Subcutaneous adipose tissue (tissue), 4 donors: ENCODE results near the gene TARDBP. TPM values are rescaled to one million over a fixed set of nuclear protein-coding genes. Genes with fewer than 3 reads are reported as not detected.

ENCODE experiments used
- CTCF ChIP-seq: fragments of 450-650 bp; IDR thresholded peaks from one replicate; pipeline ENCODE4 v1.5.1; 2016; ENCODE audit warnings: low read depth, mild to moderate bottlenecking, control low read depth, antibody characterized with exemption, moderate library complexity
- total RNA-seq, 4 donors: library from RNA; depleted of rRNA; stranded (reverse); fragments of >200 nt; gene quantifications; one replicate each; pipeline ENCODE4 v1.1.0, GENCODE V29; 2016

TARDBP gene
- total RNA-seq, 4 donors from 2014 or later: 103 to 169 (median 123) TPM

GRCh38 chr1:11013160-11013531 lies 692 bp downstream of the TARDBP start:
- no peak for TF ChIP-seq CTCF

- TF ChIP-seq CTCF: no peak
These were observed 7.5 kb downstream of the TARDBP start for GRCh38 chr1:11019971-11020370.

- TF ChIP-seq CTCF: no peak
These were observed 10.7 kb downstream of the TARDBP start for GRCh38 chr1:11023201-11023600.

GRCh38 chr1:11024154-11024873 lies 11.9 kb downstream of the TARDBP start:
- no peak for TF ChIP-seq CTCF

- TF ChIP-seq CTCF: no peak
These were observed 12.4 kb downstream of the TARDBP start for GRCh38 chr1:11024874-11025203.

- TF ChIP-seq CTCF: no peak
These were observed 13.2 kb downstream of the TARDBP start for GRCh38 chr1:11025618-11026017.

- TF ChIP-seq CTCF: no peak
These were observed 13.6 kb downstream of the TARDBP start for GRCh38 chr1:11026052-11026451.
